ENCODE measurements around the gene TSNAXIP1. TPM values are rescaled to one million over a fixed set of nuclear protein-coding genes. Genes with fewer than 3 reads are reported as not detected.
A peak's percentile ranks its signal among the peaks of the same experiment; 100 is the strongest.

TSNAXIP1 gene
- total and polyA plus RNA-seq, 2 donors (not counting 1 experiment from before 2014, with no cell fraction given) = 0.97 to 1.2 TPM

GRCh38 chr16:67843343-67843765 lies 36.7 kb downstream of the TSNAXIP1 start:
- CTCF ChIA-PET = interaction anchor here (1.0 to 3.5 kb wide), 6 partner anchors 10 to 197 kb away, joined by 3 to 13 read pairs (median 8); no protein-coding TSS in a partner anchor
- peaks cover 39 to 53% of the 10 kb centered on the region in 2 donors for H3K4me1 ChIP-seq (ENCODE audit: control insufficient read depth in 2 of 2, insufficient read depth in 2 of 2, low read length in 2 of 2)

DNA sequence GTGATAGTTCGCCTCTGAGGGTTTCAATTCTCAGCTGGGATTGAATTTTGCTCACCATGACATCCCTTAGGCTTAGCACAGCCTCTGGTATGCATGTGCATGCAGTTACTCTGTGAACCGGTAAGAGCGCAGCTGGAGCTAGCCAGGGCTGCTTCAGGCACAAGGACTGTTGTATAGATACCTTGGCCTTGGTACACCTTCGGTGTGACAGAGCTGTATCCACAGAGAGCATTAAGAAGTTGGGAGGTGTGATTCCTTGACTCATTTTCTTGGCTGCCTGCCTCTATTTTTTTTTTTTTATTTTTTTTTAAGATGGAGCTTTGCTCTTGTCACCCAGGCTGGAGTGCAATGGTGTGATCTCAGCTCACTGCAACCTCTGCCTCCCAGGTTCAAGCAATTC lies 37.8 kb downstream of the TSNAXIP1 start:
- Mint-ChIP-seq H3K27ac (peak overlapping the region; percentile 70), H3K4me3 (peak overlapping the region; percentile 53), H3K9me3 (ENCODE audit: insufficient read depth) (no peaks in the 10 kb centered on the region), H3K4me1 (peaks cover 50% of the 10 kb centered on the region), H3K27me3 (no peaks in the 10 kb centered on the region)
- peak overlapping the region; percentile 97 for H3K4me2 ChIP-seq (replicated peaks; ENCODE audit: low read depth, low read length, poor library complexity, severe bottlenecking)
- ATAC-seq (ENCODE audit: low read depth) (no peak), DNase-seq (no peak)
- peaks cover 39 to 53% of the 10 kb centered on the region in 2 donors for H3K4me1 ChIP-seq (ENCODE audit: control insufficient read depth in 2 of 2, insufficient read depth in 2 of 2, low read length in 2 of 2)
- no peak overlapping the region for H2AFZ ChIP-seq (ENCODE audit: insufficient read depth, low read depth, low read length, poor library complexity, severe bottlenecking)
- POLR2A ChIA-PET = no interaction called here
- no peak overlapping the region for H3K4me3 ChIP-seq (ENCODE audit: control extremely low read depth in 1 of 5, extremely low read depth in 1 of 5, insufficient read depth in 1 of 5, low read depth in 2 of 5, low read length in 4 of 5)
- peaks cover 49% of the 10 kb centered on the region for H3K79me2 ChIP-seq (ENCODE audit: control insufficient read depth, insufficient read depth, low read length)
- H4K20me1 ChIP-seq (ENCODE audit: control insufficient read depth, insufficient read depth, low read length, poor library complexity, severe bottlenecking) = peaks cover 36% of the 10 kb centered on the region
- no peaks in the 10 kb centered on the region for H3K36me3 ChIP-seq (replicated peaks in 1 of 2; ENCODE audit: control extremely low read depth in 1 of 2, control insufficient read depth in 1 of 2, extremely low read depth in 1 of 2, insufficient read depth in 2 of 2, low read length in 1 of 2)
- H3K27ac ChIP-seq (ENCODE audit: low read length in 2 of 2) = no peak overlapping the region
- H3K9me3 ChIP-seq (ENCODE audit: control extremely low read depth in 1 of 3, control insufficient read depth in 2 of 3, insufficient read depth in 1 of 3, low read length in 2 of 3) = peaks cover 0 to 5% (median 0%) of the 10 kb centered on the region in 3 donors
- no peaks in the 10 kb centered on the region for H3K27me3 ChIP-seq (replicated peaks in 1 of 4; ENCODE audit: control extremely low read depth in 1 of 4, control insufficient read depth in 3 of 4, insufficient read depth in 4 of 4, low read length in 3 of 4)
- TF ChIP-seq, protein P1, sequence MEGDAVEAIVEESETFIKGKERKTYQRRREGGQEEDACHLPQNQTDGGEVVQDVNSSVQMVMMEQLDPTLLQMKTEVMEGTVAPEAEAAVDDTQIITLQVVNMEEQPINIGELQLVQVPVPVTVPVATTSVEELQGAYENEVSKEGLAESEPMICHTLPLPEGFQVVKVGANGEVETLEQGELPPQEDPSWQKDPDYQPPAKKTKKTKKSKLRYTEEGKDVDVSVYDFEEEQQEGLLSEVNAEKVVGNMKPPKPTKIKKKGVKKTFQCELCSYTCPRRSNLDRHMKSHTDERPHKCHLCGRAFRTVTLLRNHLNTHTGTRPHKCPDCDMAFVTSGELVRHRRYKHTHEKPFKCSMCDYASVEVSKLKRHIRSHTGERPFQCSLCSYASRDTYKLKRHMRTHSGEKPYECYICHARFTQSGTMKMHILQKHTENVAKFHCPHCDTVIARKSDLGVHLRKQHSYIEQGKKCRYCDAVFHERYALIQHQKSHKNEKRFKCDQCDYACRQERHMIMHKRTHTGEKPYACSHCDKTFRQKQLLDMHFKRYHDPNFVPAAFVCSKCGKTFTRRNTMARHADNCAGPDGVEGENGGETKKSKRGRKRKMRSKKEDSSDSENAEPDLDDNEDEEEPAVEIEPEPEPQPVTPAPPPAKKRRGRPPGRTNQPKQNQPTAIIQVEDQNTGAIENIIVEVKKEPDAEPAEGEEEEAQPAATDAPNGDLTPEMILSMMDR (IDR thresholded peaks at IDR 0.05) = no peak
- no peak for TF ChIP-seq EZH2 (IDR thresholded peaks at IDR 0.05; ENCODE audit: borderline replicate concordance, insufficient read depth, low read depth, low read length, poor library complexity, severe bottlenecking)
- CTCF ChIA-PET = interaction anchor here (0.6 to 3.5 kb wide), 9 partner anchors 11 to 324 kb away, joined by 3 to 13 read pairs (median 4); partner anchors contain the start of genes DDX28, DUS2 and NFATC3
- 100% methylated on average over 1 of the region's 4 CpGs for WGBS (ENCODE audit: insufficient coverage)
- intact Hi-C loops (cut with micrococcal nuclease) = loop anchor here (10.0 kb wide), 1 partner anchor 1090 kb away; the partner anchor contains the start of gene DYNC1LI2
- H3K9ac ChIP-seq (ENCODE audit: low read length) = no peak overlapping the region

More at GRCh38 chr16:67843343-67843765, 36.7 kb downstream of the TSNAXIP1 start:
- H3K27ac ChIP-seq (ENCODE audit: low read length in 2 of 2) = peak overlapping the region; percentile 25 to 87
- H2AFZ ChIP-seq (ENCODE audit: insufficient read depth, low read depth, low read length, poor library complexity, severe bottlenecking) = peak overlapping the region; percentile 99
- Mint-ChIP-seq H3K27me3 (no peaks in the 10 kb centered on the region), H3K9me3 (ENCODE audit: insufficient read depth) (no peaks in the 10 kb centered on the region), H3K27ac (peak overlapping the region; percentile 97), H3K4me1 (peaks cover 45% of the 10 kb centered on the region), H3K4me3 (peak overlapping the region; percentile 95)
- ATAC-seq (ENCODE audit: low read depth) (no peak), DNase-seq (no peak)
- H3K9me3 ChIP-seq (ENCODE audit: control extremely low read depth in 1 of 3, control insufficient read depth in 2 of 3, insufficient read depth in 1 of 3, low read length in 2 of 3) = peaks cover 0 to 5% (median 0%) of the 10 kb centered on the region in 3 donors
- H4K20me1 ChIP-seq (ENCODE audit: control insufficient read depth, insufficient read depth, low read length, poor library complexity, severe bottlenecking) = peaks cover 27% of the 10 kb centered on the region
- no peak for TF ChIP-seq EZH2 (IDR thresholded peaks at IDR 0.05; ENCODE audit: borderline replicate concordance, insufficient read depth, low read depth, low read length, poor library complexity, severe bottlenecking)
- TF ChIP-seq, protein P1 (IDR thresholded peaks at IDR 0.05) = no peak
- H3K9ac ChIP-seq (ENCODE audit: low read length) = peak overlapping the region; percentile 83
- 21% methylated on average over 11 of the region's 11 CpGs for WGBS (ENCODE audit: insufficient coverage)
- POLR2A ChIA-PET = no interaction called here
- H3K36me3 ChIP-seq (replicated peaks in 1 of 2; ENCODE audit: control extremely low read depth in 1 of 2, control insufficient read depth in 1 of 2, extremely low read depth in 1 of 2, insufficient read depth in 2 of 2, low read length in 1 of 2) = no peaks in the 10 kb centered on the region
- H3K4me3 ChIP-seq (ENCODE audit: control extremely low read depth in 1 of 5, extremely low read depth in 1 of 5, insufficient read depth in 1 of 5, low read depth in 2 of 5, low read length in 4 of 5) = peak overlapping the region; percentile 19 to 91 (median 74)
- H3K27me3 ChIP-seq (replicated peaks in 1 of 4; ENCODE audit: control extremely low read depth in 1 of 4, control insufficient read depth in 3 of 4, insufficient read depth in 4 of 4, low read length in 3 of 4) = no peaks in the 10 kb centered on the region
- H3K4me2 ChIP-seq (replicated peaks; ENCODE audit: low read depth, low read length, poor library complexity, severe bottlenecking) = peak overlapping the region; percentile 97
- intact Hi-C loops (cut with micrococcal nuclease) = loop anchor here (2.0 to 10.0 kb wide), 2 partner anchors 183 to 1089 kb away; partner anchors contain the start of genes ACD, DYNC1LI2 and PARD6A
- peaks cover 37% of the 10 kb centered on the region for H3K79me2 ChIP-seq (ENCODE audit: control insufficient read depth, insufficient read depth, low read length)

All from B cell (primary cell).